NCI-H1694 treated with DMSO at 0.1 percent for 48 hours (cell line): ENCODE data around the gene PPM1H.
"Not testable (repeated sequence)": the region's sequence is repeated elsewhere in the genome, so short reads cannot be mapped to it uniquely, and the experiment has no call there.

Experiments
- DNase-seq: peaks from one replicate; lab custom pipeline; 2025; lab: John Stamatoyannopoulos, UW

Gene PPM1H

GRCh38 chr12:62943779-62944395 lies 8.9 kb upstream of the PPM1H start:
- DNase-seq, result no peak

DNA sequence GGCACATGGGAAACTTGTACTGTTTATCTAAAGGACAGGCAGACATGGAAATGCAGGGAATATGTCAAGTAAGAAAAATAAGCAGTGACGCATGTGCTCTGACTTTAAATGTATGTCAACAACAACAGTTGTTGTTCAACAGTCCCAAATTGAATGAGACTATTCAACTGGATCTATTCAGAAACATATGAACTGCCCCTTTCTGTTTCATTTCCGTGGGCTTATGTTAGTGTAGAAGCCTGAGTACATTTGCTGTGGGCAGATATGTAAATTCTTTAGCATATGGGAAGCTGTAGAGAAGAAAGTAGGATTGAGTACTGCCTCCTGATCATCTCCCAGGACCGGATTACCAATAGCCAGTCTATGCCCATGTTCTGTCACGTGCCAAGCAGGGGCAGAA lies 7.4 kb upstream of the PPM1H start:
- not testable (repeated sequence) for DNase-seq

DNA sequence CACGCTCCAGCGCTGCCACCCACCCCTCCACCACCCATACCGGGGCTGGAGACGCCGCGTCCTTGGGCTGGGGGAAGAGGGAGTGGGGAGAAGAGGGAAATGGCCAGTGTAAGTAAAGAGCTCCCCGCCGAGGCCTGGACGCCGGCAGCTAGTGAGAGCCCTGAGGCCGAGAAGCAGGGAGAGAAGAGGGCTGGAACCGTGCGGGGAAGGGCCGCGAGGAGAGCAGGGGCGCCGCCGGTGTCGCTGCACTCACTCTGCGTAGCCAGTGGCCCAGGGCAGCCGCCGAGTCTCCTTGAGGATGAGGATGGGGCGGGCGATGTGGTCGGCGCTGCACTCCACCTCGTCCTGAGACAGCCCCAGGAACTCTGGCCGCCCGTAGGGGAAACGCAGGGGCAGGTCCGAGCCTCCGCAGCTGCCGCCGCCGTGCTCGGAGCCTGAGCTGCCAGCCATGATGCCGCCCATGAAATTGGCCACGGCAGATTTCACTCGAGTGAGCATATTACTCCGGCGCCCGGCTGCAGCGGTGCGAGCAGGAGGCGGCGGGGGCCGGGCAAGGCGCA lies 631 bp downstream of the PPM1H start:
- DNase-seq, result no peak

DNA sequence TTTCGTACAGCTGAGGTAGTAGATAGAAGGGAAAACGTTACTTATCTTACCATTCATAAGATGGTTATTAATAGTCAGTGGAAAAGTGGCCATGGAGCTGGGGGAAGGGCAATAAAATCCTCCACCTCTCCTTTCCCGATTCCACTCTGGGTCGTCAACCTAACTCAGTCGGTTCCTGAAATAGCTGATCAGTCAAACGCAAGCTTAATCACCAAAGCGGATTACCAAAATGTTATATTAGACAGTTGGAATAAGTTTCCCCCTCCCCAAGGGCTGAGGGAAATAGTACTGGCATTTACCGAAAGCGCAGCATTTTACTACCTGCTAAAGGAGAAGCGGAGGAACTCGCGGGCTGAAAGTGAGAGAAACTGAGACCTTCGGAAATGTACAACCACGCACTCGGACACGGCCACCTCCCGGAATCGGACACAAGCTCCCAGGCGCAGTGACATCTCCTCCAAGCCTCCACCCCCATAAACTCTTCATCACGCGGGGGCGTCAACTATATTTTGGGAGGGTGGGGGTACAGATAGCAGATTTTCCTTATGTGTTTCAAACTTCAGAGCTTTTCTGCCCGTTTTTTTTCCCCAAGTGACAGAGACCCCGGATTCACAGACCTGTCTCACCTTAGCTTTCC lies 1.2 kb downstream of the PPM1H start:
- no peak for DNase-seq

DNA sequence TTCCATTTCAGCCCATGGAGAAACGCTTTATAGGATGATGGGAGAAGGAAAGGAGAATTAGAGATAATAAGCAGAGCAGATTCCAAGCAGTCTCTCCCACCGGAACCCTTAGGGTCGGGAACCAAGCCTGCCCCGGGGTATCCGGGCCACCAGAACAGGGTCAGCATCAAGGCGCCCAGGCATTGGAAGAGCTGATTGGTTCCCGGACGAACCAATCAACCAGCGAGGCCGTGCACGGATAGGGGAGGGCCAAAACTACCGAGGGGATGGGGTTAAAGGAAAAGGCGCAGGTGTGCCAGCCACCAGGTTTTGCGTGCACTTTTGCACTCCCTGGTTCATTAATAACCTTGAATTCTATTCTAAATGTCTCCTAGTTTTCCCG lies 1.7 kb downstream of the PPM1H start:
- no peak for DNase-seq

DNA sequence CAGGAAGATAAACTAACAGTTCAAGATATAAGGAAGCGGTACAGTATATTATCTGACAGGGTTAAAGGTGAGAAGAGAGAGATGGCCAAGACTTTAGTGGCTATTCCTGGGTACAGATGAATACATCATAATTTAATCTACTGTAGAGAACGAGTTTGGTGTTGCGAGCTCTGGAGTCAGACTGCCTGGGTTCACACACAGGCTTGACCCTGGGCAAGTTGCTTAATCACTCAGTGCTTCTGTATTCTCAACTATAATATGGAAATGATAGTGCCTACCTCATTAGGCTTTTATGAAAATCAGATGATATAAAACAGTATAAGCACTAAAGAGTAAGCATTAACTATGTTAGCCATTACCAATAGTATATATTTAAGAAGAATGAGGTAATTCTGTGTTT lies 3.5 kb downstream of the PPM1H start:
- DNase-seq, result no peak

DNA sequence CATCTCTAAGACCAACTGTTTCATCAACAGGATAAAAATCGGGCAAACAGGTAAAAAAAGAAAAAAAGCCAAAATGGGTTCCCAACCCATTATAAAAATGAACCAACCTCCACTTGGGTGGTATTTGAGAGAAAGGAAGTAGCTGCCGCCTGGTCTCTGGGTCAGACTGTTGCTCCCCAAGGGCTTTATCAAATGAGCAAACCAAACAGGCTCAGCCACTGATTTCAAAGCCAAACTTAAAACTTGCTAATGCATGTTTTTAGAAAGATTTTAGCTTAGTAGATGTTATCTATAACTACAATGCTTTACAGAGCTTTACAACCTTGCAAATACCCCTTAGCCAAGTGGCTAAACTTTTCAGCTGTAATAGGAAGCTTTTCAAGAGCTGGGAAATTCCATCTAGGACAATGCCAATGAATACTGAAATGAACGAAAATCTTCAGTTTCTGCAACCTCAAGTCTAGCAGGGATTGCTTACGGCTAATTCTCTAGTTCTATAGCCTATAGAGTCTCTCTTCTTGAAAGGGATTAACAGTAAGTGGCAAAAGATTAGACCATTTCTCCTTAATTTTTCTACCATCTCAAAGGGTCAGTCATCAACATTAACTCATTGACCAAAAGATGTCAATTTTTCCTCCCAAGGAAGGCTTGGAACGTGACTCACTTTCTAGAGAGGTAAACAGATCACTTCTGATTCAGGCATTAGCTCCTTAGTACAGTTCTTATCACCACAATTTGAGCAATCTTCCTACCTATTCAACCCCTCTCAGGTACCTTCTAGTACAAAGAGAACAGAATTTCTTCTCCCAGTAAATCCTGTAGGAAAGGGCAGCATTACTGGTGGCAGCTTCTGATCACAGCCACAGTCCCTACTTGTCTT lies 4.2 kb downstream of the PPM1H start:
- DNase-seq, result no peak

- no peak for DNase-seq
These were observed 6.3 kb downstream of the PPM1H start for GRCh38 chr12:62928632-62929031.

- DNase-seq, result no peak
These were observed 9.3 kb downstream of the PPM1H start for GRCh38 chr12:62925680-62926079.

- no peak for DNase-seq
These were observed 10.9 kb downstream of the PPM1H start for GRCh38 chr12:62924084-62924483.

GRCh38 chr12:62922539-62922938 lies 12.4 kb downstream of the PPM1H start:
- DNase-seq, result no peak

DNA sequence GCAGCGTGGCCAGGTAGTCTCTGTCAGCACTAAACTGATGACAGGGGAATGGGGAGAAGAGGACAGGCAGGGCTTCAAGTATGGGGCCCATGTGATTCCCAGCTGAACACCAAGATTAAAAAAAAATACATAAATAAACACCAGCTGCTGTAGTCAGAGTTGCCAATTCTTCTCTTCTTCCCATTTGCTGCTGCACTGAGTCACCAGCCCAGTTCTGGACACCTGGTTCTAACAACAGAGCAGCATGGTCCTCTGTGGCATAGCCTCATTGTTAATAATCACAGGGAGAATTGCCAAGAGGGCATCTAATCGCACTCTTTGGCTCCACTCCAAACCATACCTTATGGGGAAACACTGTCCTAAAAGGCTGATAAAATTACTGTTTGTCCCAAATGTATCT lies 15.1 kb downstream of the PPM1H start:
- peak; percentile 94 for DNase-seq

- no peak for DNase-seq
These were observed 17.0 kb downstream of the PPM1H start for GRCh38 chr12:62917926-62918325.

DNA sequence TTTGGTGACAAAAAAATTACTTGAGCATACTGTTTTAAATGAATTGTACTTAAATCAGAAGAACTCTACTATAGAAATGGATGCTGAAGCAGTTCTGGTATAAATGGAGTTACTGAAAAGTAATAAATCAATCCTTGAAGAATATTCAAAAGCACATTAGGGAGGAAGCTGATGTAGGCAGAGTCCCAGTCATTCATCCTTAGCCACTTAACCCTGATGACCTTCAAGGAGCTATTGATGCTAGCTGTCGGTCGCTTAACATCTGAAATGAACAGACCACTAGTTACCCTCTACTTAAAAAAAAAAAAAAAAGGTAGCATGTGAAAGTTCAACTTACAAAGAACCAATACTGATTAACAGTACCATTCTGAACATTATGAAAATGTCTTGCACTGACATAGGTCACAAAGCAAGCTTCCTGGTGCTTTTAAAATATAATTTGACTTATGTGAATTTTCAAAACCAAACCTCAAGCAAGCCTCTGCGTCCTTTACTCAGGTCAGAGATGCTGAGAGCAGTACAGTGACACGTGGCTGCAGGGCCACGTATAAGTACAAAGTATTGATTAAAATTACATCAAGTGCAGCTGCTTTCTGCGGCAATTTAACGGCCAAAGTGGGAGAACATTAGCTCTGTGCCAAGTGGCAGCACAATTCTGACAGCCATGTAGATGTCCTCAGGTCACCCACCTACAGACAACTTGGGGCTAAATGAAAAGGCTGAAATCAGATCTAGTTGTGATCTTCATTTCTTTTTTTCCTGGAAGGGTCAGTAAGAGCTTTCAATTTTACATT lies 18.1 kb downstream of the PPM1H start:
- no peak for DNase-seq

GRCh38 chr12:62915204-62915529 lies 19.8 kb downstream of the PPM1H start:
- no peak for DNase-seq

DNA sequence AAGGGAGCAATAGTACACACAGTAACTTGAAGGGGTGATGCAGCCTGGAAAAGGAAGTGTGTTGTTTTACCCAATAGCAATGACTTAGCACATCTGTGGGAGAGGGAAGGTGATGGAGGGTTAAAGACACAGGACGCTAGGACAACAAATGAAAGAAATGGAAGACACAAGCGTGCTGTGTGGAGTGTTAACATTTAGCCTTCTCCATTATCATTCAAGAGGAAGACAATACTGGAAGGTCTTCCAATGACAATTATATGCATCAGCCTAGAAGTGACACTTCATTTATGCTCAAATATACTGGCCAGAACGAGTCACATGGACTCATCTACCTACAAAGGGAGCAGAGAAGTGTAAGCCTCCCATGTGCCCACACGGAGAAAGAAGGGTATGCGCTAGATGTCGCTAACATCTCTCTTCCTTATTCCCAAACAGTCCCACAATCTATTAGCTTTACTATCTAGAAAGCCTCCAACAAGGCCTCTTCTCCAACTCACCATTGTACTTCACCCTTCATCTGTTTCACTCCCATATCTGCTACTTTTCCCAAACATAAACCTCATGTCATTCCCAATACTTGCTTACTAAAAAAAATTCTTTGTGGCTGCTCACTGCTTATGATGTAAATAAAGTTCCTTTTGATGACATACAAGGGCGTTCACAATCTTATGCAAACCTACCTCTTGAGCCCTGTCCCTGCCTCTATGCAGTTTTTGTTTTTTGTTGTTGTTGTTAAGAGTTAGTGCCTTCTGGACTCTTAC lies 20.3 kb downstream of the PPM1H start:
- DNase-seq, result no peak

GRCh38 chr12:62913380-62913779 lies 21.6 kb downstream of the PPM1H start:
- DNase-seq, result no peak

DNA sequence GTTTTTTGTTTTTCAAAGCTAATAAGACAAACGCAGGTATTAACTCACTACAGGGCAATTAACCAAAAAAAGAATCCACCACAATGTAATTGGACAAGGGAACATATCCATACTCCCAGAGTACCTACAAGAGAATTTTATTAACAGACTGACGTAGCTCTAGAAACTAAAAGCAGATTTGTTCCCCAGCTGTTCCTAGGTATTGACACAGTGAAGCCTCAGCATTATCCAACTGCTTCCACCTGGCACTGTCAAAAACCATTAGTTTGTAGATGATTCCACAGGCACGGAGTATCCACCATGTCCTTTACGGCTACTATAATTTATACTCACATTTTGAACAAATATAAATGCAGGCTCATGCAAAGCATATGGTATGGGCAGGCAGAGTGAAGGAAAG lies 22.3 kb downstream of the PPM1H start:
- peak; percentile 25 for DNase-seq

GRCh38 chr12:62911286-62911685 lies 23.7 kb downstream of the PPM1H start:
- no peak for DNase-seq

GRCh38 chr12:62910549-62911169 lies 24.3 kb downstream of the PPM1H start:
- DNase-seq, result no peak

GRCh38 chr12:62909340-62909739 lies 25.6 kb downstream of the PPM1H start:
- no peak for DNase-seq
